HG02678 (cell line): ENCODE data around the gene TSSK6.

Experiments
- ATAC-seq: cut with Tn5 transposase; IDR thresholded peaks from one replicate; pipeline ENCODE4 v1.9.1; 2021; ENCODE audit warnings: mild to moderate bottlenecking, moderate library complexity; ENCODE audit not compliant: unreplicated experiment

TSSK6 gene

DNA sequence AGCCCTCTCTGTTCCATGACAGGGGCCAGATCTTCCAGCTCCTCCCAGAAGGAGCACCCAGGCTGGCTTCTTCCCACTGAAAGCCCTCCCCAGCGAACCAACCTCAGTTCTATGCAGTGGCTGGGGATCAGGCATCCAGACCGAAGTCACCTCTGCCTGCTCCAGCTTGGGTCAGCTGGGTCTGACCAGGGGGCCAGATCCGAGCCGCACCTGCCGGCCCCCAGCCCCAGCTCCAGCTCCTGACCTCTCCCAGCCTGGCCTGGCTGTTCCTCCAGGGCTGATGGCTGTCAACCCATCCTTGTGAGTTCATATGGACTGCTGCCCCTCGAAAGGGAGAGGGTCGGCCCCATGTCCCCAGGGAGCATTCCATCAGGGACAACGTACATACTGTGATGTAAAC is 8.0 kb downstream of the TSSK6 start:
- no peak for ATAC-seq

DNA sequence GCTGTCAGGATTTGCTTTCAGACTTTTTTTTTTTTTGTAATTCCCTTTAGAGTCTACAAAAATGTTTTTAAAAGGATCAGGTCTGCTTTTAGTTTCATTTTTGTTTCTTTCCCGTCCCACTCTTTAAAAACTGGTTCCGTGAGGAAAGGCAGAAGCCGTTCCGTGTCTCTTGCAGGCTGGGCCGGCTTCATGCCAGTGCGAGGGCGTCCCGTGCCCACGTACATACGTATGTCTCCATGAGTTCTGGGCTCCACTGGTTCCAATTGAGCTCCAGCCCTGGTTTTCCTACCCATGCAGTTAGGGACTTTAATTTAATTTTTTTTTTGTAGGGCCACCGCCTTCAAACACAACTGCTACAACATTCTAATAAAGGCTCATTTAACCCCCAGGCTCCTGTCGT is 8.8 kb downstream of the TSSK6 start:
- no peak for ATAC-seq

DNA sequence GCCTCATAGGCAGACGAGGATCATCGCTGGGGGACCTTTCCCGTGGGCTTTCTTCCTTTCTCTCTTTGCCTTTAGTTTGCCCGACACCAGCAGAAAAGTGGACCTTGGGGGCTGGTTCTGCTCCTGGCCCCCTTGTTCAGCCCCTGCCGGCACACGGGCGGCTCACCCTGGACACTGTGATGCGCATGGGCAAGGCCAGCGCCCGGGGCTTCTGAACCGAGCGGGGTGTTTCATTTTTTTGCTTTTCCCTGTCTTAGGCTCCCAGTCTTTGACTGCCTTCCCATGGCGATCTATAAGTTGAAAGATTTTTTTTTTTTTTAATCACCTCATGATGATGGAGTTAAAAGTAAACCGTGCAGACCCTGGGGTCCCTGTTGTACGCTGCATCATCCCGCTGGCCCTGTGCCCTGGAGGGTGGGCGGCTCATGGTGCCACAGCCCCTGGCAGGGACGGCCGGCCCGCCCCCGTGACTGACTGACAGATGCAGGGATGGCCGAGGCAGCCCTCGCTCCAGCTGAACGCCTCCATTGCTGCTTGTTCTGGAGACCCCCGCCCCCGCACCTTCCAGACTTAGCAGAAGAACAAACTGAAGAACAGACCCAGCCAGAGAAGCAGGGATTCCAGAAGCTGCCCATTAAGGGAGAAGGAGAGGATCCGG is 9.6 kb downstream of the TSSK6 start:
- ATAC-seq: no peak

DNA sequence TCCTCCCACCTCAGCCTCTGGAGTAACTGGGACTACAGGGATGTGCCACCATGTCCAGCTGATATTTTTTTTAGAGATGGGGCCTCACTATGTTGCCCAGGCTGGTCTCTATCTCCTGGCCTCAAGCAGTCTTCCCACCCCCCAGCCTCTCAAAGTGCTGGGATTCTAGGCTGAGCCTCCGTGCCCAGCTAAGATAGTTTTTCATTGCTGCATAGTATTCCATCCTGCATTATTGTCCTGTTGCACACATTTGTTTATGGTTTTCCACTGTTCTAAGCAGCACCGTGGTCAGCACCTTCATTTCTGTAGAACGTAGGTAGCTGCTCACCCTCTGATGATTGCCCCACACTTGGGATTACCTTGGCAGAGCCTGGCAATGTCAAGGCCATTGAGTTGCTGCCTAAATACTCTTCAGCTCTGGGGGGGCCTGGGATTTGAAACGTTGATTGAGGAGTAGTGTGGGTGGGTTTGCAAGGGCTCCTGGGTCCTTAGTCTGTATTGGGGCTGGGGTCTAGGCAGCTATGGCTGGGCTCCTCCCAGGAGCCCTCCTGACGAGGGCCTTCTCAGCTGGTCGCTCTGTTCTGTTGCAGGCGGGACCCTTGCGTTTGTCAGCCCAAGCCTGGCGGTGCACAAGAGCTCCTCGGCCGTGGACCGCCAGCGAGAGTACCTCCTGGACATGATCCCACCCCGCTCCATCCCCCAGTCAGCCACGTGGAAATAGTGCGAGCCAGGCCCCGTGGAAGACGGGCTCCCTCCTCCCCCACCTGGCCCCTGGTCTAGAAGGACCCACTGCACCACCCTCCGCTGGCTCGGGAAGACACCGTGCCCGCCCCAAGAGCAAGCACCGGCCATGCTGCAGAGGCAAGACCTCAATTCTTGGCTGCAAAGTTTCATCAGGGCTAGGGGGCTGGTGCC is 10.3 kb downstream of the TSSK6 start:
- ATAC-seq: no peak

DNA sequence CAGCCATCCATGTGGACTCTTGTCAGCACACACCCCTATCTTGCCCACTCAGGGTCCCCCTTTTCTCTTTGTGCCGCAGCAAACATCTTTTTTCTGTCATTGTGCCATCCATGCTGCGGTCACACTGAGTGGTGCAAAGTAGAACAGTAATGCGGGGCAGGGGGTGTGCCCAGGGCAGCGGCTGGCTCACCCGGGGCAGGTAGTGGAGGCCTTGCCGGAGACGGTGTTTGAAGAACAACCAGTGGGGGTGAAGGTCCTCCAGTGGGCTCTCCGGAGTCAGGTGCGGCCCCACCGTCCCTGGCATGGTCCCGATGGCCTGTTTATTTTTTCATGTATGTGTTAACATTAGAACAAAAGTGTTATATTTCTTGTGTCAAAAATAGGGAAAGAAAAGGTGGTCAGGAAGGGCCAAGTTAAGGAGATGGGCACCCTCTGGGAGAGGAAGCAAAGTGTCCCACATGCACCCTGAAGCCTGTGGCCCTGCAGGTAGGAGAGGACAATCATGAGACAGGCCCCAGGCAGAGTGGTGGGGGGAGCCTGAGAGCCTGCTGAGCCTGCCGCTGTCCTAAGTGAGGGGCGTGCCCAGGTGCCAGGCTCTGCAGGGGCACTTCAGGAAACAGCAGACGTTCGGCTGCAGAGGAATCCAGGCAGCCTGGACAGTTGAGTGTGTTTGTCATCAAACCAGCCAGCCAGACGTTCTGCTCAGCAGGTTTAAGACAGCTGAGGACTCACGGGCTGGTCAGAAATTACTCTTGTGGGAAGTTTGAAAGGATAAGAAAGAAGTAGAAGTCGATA is 12.3 kb downstream of the TSSK6 start:
- no peak for ATAC-seq

DNA sequence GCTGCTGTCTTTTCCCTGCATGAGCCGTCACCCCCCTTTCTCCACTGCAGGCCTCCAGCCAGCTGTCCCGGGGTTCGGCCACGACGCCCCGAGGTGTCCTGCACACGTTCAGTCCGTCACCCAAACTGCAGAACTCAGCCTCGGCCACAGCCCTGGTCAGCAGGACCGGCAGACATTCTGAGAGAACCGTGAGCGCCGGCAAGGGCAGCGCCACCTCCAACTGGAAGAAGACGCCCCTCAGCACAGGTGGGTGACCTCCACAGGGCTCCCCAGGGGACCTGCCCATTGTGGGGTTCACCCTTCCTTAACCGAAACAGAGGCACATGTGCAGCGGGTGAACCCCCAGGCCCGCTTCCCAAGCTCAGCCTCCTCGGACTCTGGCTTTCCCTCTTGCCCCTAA is 13.1 kb downstream of the TSSK6 start:
- ATAC-seq: no peak

DNA sequence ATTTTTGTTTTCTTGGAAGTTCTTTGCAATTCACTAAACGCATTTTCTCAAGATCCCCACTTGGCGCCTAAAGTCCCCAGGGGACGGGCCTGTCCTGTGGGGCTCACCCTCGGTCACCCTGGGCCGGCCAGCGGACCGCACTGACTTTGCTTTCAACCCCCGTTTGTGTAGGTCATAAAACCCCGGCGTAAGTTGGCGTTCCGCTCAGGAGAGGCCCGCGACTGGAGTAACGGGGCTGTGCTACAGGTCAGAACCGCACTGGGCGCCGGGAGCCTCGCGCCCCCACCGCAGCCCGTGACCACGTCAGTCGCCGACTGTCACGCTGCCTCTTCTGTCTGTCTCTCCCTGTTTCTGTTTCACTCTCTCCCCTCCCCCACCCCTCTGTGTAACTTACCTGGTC is 13.6 kb downstream of the TSSK6 start:
- ATAC-seq: no peak

DNA sequence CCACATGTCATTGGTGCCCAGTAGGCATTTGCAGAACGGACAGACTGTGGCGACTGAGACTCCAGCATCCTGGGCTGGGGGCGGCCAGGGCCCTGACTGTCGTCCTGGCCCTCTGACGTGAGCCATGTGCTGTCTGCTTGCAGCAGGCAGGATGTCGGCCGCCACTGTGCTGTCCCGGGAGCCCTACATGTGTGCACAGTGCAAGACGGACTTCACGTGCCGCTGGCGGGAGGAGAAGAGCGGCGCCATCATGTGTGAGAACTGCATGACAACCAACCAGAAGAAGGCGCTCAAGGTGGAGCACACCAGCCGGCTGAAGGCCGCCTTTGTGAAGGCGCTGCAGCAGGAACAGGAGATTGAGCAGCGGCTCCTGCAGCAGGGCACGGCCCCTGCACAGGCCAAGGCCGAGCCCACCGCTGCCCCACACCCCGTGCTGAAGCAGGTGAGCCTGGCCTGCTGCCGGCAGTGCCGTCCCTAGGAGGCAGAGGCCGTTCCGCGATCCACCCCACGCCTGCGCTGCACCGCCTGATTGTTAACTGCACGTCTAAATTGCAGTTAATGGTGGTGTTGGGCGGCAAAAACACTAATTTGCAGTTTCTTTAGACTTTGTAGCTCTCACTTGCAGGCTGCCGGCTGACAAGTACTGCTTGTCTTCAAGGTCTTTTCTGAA is 14.2 kb downstream of the TSSK6 start:
- ATAC-seq: no peak

DNA sequence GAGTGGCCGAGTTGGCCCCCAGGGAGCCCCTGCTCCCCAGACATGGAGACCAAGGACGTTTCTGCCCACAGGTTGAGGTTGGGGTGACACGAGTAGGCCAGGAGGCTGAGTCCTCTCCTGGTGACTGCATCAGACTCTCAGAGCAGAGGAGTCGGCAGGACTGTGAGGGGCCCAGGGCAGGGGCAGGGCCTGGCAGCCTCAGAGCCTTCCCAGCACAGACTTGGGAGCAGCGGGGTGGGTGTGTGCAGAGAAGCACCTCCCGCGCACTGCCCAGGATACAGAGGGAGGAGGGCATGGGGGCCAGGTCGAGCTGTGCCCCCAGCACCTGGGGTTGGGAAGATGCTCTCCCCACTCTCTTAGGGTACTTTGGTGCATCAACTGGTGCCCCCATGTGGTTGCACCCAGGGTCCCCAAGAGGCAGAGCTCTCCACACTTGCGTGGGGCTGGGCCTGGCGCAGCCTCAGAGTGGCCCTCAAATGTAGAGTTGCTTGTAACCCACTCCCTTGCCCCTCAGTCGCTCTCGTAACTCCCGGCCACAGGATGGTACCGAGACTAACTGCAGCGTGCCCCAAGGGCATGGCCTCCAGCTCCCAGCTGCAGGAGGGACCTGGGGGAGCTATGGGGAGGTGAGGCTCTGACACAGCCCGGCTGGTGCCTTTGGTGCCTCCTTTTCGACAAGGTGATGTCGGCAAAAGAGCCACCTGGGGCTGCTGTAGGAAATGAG is 15.9 kb downstream of the TSSK6 start:
- no peak for ATAC-seq

DNA sequence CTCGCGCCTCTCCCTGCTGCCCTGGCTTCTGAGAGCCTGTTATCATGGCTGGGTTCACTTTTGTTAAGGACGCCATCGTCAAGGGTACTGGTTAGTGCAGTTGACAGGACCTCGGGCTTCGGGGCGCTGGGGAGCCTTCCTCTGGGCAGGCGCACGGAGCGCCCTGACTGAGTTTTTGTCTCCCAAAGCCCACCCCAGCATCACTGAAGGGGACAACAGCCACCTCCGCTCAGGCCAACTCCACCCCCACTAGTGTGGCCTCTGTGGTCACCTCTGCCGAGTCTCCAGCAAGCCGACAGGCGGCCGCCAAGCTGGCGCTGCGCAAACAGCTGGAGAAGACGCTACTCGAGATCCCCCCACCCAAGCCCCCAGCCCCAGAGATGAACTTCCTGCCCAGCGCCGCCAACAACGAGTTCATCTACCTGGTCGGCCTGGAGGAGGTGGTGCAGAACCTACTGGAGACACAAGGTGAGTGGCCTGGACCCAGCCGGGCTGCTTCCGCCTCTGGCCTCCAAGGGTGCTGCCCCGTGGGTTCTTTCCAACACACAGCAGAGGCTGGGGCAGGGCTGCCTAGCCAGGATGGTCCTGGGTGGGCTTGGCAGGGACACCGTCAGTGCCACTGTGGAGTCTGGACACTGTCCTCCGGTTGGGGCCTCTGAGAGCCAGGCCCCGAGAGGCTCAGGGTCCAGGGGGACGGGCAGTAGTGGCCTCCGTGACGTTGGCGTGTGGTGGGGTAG is 16.9 kb downstream of the TSSK6 start:
- no peak for ATAC-seq

DNA sequence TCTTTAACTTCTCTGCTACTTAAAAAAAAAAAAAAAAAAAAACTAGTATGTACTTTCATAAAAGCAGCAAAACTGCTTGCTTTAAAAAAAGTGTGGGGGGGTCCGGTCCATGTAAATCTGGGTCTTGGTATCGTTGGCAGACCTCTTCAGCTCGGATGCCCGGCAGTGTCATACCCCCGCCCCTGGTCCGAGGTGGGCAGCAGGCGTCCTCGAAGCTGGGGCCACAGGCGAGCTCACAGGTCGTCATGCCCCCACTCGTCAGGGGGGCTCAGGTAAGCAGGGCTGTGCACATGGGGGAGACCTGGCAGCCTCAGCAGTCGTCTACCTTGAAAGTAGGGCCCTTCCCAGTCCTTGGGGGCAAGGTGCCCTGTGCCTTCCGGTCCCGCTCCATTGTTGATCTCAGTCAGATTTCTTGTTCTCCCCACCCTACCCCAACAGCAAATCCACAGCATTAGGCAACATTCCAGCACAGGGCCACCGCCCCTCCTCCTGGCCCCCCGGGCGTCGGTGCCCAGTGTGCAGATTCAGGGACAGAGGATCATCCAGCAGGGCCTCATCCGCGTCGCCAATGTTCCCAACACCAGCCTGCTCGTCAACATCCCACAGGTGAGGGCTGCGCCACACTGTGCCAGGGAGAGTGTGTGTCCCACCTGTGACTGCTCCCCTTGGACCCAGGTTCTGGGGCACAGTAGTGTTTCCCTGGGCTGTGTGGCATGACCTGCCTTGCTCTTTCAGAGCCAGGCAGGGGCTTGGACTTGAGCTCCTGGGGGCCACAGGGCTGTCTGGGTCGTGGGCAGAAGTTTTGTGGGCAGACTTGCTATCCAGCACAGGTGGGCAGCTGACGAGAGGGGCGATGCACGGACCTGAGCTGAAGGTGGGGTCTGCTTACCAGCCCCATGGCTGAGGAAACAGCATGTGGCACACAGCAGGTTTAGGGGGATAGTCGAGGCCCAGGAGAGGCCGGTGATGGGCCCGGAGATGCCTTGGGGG is 19.4 kb downstream of the TSSK6 start:
- no peak for ATAC-seq

DNA sequence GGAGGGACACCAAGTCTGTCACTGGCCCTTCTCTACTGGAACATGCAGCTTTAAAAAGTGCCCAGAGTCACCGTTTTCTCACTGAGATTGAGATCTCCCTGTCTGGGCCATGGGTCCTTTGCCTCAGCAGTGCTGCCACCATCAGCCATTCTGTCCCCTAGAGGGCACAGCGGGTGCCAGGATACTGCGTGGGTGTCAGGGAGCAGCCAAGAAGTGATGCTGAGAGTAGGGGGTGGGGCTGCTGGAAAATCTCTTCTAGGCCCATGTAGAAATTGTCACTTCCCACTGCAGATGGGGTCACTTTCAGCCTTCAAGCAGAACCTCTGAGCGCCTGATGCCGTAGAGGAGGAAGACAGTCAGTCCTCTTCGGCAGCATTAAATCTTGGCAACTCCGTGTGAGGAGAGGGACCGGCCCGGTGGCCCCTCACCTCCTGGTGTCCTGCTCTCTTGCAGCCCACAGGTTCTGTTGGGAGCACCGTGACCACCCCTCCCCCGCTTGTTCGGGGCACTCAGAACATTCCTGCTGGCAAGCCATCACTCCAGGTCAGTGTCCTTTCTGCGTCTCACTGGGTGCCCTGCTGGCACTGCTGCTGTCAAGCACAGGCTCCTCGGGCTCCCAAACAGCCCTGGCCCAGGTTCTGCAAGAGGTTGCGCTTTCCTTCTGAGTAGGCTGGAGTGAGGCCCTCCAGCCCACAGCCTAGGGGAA is 21.4 kb downstream of the TSSK6 start:
- no peak for ATAC-seq

DNA sequence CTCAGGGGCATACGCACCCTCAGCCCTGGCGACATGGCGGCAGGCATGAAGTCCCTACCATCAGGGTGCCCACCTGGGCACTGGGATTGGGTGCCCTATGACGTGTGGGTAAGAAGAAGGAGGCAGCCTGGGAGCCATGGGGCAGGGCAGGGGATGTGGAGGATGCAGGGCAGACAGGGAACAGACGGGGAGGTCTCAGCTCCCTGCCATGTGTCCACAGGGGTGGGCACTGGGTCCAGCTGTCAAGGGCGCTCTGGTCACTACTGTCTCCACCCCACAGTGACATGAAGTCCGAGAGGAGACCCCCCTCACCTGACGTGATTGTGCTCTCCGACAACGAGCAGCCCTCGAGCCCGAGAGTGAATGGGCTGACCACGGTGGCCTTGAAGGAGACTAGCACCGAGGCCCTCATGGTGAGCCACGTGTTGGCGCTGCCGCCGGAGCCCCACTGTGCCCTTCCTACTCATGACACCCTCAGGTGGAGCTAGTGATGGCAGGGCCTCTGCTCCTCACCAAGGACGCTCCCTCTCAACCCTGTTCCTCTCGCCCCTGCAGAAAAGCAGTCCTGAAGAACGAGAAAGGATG is 23.2 kb downstream of the TSSK6 start:
- no peak for ATAC-seq

DNA sequence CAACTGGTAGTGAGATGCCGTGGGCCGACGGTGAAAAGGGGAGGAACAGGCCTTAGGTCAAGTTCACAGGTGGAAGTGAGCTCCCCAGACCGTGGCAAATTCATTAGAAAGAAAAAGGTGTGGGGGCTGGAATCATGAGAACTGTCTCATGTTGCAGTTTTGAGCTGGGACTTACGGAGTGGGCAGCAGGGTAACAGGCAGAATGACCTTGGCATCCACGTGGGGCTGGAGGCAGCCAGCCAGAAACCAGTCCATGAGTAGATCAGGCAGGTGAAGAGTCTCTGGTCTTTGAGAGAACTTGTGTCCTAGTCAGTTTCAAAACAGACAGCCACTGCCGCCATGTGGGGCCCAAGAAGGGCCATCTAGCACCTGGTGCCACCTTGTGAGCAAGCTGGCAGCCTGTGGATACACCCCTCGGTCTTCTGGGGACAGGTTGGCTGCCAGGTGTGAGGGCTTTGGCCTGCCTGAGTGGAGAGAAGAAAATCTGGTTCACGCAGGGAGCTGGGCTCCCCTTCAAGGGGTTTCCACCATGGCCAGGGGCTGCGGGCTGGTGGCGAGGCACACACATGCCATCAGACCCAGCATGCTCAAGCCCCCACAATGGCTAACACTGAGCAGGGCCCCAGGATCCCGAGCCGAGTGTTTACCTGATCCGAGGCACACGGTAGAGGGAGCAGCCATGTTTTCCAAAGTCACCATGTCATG is 23.9 kb downstream of the TSSK6 start:
- no peak for ATAC-seq

DNA sequence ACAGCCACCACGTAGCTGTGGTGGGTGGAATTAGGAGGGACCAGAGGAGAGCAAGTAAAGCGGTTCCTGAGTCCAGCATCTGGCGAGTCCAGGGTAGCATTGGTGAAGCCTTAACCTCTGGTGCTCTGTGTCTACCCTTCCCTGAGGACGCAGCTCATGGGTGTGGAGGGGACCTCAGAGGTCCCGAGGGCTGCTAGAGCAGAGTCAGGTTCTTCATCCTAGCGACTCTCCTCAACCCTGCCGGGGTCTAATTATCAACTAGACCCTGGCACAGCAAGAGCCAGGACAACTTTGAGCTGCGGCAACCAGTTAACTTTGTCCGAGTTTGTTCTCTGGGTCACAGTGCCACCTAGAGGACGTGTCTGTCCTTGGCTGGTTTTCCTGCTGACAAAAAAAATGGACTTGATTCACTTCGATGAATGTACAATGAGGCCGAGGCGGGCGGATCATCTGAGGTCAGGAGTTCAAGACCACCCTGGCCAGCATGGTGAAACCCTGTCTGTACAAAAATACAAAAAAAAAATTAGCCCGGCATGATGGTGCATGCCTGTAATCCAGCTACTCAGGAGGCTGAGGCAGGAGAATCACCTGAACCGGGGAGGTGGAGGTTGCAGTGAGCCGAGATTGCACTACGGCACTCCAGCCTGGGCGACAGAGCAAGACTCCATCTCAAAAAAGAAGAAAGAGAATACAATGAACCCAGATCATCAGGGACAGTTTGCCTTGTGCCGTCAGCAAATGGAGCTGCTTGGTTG is 25.0 kb downstream of the TSSK6 start:
- no peak for ATAC-seq

DNA sequence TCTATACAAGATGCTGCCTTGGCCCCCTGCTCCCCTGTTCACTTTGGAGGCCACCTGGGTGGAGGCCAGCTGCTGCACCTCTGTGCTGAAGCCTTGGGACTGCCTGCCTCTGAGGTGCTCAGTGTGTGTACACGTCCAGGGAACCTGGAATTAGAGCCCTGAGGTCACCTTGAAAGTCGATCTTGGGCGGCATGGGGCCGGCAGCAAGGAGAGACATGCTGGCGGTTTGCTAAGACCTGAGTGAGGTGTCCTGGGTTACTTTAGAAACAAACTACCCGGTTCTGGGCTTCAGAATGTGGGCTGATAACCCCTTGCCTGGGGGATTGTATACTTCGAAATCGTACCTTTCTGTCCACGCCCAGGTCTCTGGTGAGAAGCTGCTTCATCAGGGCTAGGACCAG is 25.5 kb downstream of the TSSK6 start:
- ATAC-seq: no peak
